Measurements from ENCODE around the gene PLCB1. TPM values are rescaled to one million over a fixed set of nuclear protein-coding genes. Genes with fewer than 3 reads are reported as not detected.
"Not testable (repeated sequence)": the region's sequence is repeated elsewhere in the genome, so short reads cannot be mapped to it uniquely, and the experiment has no call there.

Gene PLCB1
- polyA plus RNA-seq, 1 experiment, result 13.5 TPM

DNA sequence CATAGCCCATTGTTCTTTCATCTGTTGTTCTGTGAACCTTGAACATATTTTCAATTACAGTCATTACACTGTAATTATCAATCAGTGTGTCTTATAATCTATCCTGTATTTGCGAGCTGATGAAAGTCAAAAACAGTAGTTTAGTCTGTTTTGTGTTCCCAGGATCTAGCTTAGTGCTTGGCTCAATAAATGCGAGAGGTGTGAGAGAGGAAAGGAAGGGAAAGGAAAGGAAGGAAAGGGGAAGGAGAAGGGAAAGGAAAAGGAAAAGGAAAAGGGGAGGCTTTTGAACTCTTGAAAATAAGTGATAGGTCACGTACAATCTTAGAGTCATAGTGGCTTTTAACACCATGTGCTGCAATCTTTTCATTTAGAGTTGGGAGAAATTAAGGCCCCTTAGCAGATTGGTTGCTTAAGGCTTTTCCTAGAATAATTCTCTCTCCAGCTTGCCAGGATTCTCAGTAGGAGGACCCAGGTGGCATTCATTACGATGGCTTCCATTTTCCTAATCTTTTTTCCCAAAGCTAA lies 503.0 kb downstream of the PLCB1 start:
- TF ChIP-seq, protein P1, sequence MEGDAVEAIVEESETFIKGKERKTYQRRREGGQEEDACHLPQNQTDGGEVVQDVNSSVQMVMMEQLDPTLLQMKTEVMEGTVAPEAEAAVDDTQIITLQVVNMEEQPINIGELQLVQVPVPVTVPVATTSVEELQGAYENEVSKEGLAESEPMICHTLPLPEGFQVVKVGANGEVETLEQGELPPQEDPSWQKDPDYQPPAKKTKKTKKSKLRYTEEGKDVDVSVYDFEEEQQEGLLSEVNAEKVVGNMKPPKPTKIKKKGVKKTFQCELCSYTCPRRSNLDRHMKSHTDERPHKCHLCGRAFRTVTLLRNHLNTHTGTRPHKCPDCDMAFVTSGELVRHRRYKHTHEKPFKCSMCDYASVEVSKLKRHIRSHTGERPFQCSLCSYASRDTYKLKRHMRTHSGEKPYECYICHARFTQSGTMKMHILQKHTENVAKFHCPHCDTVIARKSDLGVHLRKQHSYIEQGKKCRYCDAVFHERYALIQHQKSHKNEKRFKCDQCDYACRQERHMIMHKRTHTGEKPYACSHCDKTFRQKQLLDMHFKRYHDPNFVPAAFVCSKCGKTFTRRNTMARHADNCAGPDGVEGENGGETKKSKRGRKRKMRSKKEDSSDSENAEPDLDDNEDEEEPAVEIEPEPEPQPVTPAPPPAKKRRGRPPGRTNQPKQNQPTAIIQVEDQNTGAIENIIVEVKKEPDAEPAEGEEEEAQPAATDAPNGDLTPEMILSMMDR (IDR thresholded peaks at IDR 0.05; ENCODE audit: insufficient read depth, low read depth, low read length), result no peak
- POLR2A ChIA-PET, result no interaction called here
- no peak for DNase-seq (ENCODE audit: low read depth)
- CTCF ChIA-PET, result interaction anchor here (0.6 to 1.2 kb wide), 3 partner anchors 62 to 209 kb away, joined by 3 to 5 read pairs (median 4); no protein-coding TSS in a partner anchor
- H3K27me3 ChIP-seq (ENCODE audit: control insufficient read depth, insufficient read depth, low read length), result no peaks in the 10 kb centered on the region
- no peaks in the 10 kb centered on the region for H3K36me3 ChIP-seq (ENCODE audit: control insufficient read depth, insufficient read depth, low read length)
- H3K4me3 ChIP-seq (ENCODE audit: low read depth, low read length), result no peak overlapping the region

DNA sequence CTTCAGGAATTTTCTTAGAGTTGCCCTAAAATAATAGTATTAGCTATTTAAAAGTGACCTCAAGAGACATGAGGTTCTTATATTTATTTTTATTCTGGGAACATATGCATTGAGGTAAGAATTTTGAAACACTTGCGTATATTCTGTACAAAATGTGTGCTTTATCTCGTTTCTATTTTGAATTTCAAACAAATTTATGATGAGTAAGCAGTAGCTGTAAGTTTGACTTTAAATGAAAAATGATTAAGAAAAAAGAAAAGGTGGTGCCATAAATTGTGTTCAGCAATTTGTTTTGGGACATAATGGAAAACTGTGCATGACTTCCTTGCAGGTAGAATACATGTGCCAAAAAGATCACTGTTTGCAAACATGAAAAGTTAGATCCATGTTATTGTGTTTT lies 503.8 kb downstream of the PLCB1 start:
- Histone ChIP-seq H3K27me3 (ENCODE audit: control insufficient read depth, insufficient read depth, low read length) (no peaks in the 10 kb centered on the region), H3K4me3 (ENCODE audit: low read depth, low read length) (no peak overlapping the region), H3K36me3 (ENCODE audit: control insufficient read depth, insufficient read depth, low read length) (no peaks in the 10 kb centered on the region)
- POLR2A ChIA-PET, result no interaction called here
- CTCF ChIA-PET, result interaction anchor here (1.2 kb wide), 1 partner anchor 98 kb away, joined by 4 read pairs; no protein-coding TSS in a partner anchor
- TF ChIP-seq, protein P1 (IDR thresholded peaks at IDR 0.05; ENCODE audit: insufficient read depth, low read depth, low read length), result no peak
- DNase-seq (ENCODE audit: low read depth), result no peak

DNA sequence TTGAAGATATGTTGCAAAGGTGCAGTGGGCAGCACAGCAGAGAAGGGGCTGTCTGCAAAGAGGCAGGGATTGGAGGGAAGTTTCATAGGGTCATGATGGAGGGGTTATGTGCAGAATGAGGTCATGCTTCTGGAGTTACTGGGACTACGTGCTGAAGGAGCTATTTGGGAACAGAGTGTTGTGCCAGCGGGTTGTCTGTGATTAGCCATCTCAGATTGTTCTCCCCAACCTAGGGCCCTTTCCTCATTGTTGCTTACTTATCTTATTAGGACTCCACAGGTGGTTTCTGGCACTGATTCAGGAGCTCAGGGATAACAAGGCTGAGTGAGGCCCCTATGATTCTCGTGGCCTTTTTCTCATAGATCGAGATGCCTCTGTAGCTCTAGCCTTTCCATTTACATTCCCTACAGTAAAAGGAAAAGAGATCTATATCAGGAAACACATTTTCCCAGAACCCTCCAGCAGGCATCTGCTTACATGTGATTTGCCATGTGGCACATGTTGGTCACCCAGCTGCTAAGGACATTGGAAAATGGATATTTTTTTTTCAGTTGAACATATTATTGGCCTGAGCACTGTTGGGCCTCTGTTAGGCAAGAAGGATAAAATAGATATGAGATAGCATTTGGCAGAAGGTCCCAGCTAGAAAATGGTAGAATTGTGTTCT lies 507.2 kb downstream of the PLCB1 start:
- TF ChIP-seq, protein P1 (IDR thresholded peaks at IDR 0.05; ENCODE audit: insufficient read depth, low read depth, low read length), result no peak
- ChIA-PET CTCF (interaction anchor here (0.6 kb wide), 1 partner anchor 690 kb away, joined by 4 read pairs; no protein-coding TSS in a partner anchor), POLR2A (no interaction called here)
- DNase-seq (ENCODE audit: low read depth), result no peak
- H3K36me3 ChIP-seq (ENCODE audit: control insufficient read depth, insufficient read depth, low read length), result no peaks in the 10 kb centered on the region
- H3K27me3 ChIP-seq (ENCODE audit: control insufficient read depth, insufficient read depth, low read length), result no peaks in the 10 kb centered on the region
- no peak overlapping the region for H3K4me3 ChIP-seq (ENCODE audit: low read depth, low read length)

DNA sequence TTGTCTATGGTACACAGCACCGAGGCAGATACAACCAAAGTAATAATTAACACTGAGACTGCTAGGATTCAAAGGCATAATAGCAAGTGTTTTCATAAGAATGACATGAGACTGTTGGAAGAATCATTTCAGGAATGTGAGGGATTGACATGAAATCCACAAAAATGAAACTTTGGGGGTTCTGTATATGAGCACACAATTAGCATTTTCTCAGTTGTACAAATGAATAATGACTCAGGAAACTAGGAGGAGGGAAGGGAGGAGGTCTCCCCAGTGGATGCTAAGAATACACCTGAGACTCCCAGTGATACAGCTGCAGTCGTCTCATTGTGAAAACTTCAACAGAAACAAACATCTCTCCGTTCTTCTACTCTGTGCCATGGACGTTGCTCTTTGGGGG lies 508.4 kb downstream of the PLCB1 start:
- TF ChIP-seq, protein P1 (IDR thresholded peaks at IDR 0.05; ENCODE audit: insufficient read depth, low read depth, low read length), result no peak
- Histone ChIP-seq H3K27me3 (ENCODE audit: control insufficient read depth, insufficient read depth, low read length) (no peaks in the 10 kb centered on the region), H3K36me3 (ENCODE audit: control insufficient read depth, insufficient read depth, low read length) (no peaks in the 10 kb centered on the region), H3K4me3 (ENCODE audit: low read depth, low read length) (no peak overlapping the region)
- CTCF ChIA-PET, result interaction anchor here (0.6 kb wide), 1 partner anchor 13 kb away, joined by 3 read pairs; no protein-coding TSS in a partner anchor
- DNase-seq (ENCODE audit: low read depth), result no peak
- POLR2A ChIA-PET, result no interaction called here

DNA sequence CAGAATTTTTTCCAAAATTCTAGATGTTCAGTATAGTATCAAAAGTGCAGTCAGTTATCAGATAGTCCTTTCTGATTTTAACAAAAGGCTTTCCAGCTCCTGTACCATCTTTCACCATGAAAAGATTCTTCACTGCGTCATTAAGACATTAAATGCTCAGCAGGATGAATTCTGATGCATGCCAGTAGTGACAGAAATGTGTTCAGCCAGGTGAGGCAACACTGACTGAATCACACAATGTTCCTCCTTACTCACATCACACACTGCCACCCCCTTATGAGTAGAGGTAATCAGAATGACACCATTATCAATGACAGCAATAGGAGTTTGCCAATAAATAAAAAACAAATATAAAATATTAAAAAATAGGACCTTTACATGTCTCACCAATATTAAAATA lies 510.2 kb downstream of the PLCB1 start:
- TF ChIP-seq, protein P1 (IDR thresholded peaks at IDR 0.05; ENCODE audit: insufficient read depth, low read depth, low read length), result no peak
- ChIA-PET POLR2A (no interaction called here), CTCF (no interaction called here)
- no peaks in the 10 kb centered on the region for H3K27me3 ChIP-seq (ENCODE audit: control insufficient read depth, insufficient read depth, low read length)
- H3K4me3 ChIP-seq (ENCODE audit: low read depth, low read length), result no peak overlapping the region
- no peak for DNase-seq (ENCODE audit: low read depth)
- H3K36me3 ChIP-seq (ENCODE audit: control insufficient read depth, insufficient read depth, low read length), result no peaks in the 10 kb centered on the region

DNA sequence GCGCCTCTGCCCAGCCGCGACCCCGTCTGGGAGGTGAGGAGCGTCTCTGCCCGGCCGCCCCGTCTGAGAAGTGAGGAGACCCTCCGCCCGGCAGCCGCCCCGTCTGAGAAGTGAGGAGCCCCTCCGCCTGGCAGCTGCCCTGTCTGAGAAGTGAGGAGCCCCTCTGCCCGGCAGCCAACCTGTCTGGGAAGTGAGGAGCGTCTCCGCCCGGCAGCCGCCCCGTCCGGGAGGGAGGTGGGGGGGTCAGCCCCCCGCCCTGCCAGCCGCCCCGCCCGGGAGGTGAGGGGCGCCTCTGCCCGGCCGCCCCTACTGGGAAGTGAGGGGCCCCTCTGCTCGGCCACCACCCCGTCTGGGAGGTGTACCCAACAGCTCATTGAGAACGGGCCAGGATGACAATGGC lies 512.4 kb downstream of the PLCB1 start:
- CTCF ChIA-PET; POLR2A ChIA-PET; H3K27me3 ChIP-seq (ENCODE audit: control insufficient read depth, insufficient read depth, low read length); H3K36me3 ChIP-seq (ENCODE audit: control insufficient read depth, insufficient read depth, low read length); H3K4me3 ChIP-seq (ENCODE audit: low read depth, low read length); DNase-seq (ENCODE audit: low read depth): not testable (repeated sequence)

All from BJ (cell line).